ENCODE results near the gene SOX12. TPM values are rescaled to one million over a fixed set of nuclear protein-coding genes. Genes with fewer than 3 reads are reported as not detected.

Gene SOX12
- total RNA-seq, 2 experiments from 2014 or later, result 11.6 to 11.9 TPM

- intact Hi-C loops (cut with DNase I, micrococcal nuclease), result no loop called here
- Mint-ChIP-seq H3K27ac (no peak overlapping the region), H3K9me3 (no peaks in the 10 kb centered on the region), H3K4me3 (no peak overlapping the region), H3K4me1 (ENCODE audit: low read depth) (peaks cover 6% of the 10 kb centered on the region), H3K36me3 (ENCODE audit: low read depth) (no peaks in the 10 kb centered on the region), H3K27me3 (no peaks in the 10 kb centered on the region)
- H3K36me3 ChIP-seq (ENCODE audit: insufficient read depth, low read length), result no peaks in the 10 kb centered on the region
- H3K27ac ChIP-seq (ENCODE audit: low read depth in 1 of 2, low read length in 2 of 2), result no peak overlapping the region
- ATAC-seq (ENCODE audit: poor library complexity), result no peak
- H3K9me3 ChIP-seq (ENCODE audit: control insufficient read depth in 1 of 2, insufficient read depth in 1 of 2, low read length in 2 of 2), result no peaks in the 10 kb centered on the region
- H3K4me3 ChIP-seq (ENCODE audit: low read length), result no peak overlapping the region
- CTCF ChIA-PET, result no interaction called here
- H3K27me3 ChIP-seq (ENCODE audit: control insufficient read depth in 1 of 2, insufficient read depth in 2 of 2, low read length in 2 of 2), result no peaks in the 10 kb centered on the region
- POLR2A ChIA-PET, result no interaction called here
- DNase-seq, result peak in 2 of 14 experiments; percentile 63 to 72
- TF ChIP-seq, protein P1, sequence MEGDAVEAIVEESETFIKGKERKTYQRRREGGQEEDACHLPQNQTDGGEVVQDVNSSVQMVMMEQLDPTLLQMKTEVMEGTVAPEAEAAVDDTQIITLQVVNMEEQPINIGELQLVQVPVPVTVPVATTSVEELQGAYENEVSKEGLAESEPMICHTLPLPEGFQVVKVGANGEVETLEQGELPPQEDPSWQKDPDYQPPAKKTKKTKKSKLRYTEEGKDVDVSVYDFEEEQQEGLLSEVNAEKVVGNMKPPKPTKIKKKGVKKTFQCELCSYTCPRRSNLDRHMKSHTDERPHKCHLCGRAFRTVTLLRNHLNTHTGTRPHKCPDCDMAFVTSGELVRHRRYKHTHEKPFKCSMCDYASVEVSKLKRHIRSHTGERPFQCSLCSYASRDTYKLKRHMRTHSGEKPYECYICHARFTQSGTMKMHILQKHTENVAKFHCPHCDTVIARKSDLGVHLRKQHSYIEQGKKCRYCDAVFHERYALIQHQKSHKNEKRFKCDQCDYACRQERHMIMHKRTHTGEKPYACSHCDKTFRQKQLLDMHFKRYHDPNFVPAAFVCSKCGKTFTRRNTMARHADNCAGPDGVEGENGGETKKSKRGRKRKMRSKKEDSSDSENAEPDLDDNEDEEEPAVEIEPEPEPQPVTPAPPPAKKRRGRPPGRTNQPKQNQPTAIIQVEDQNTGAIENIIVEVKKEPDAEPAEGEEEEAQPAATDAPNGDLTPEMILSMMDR (IDR thresholded peaks at IDR 0.05), result no peak
- H3K4me1 ChIP-seq (ENCODE audit: insufficient read depth, low read length), result peaks cover 16% of the 10 kb centered on the region
These were observed 48.0 kb downstream of the SOX12 start for GRCh38 chr20:373171-373890.

GRCh38 chr20:375265-375889, 50.0 kb downstream of the SOX12 start:
- no peak for ATAC-seq (ENCODE audit: poor library complexity)
- ChIA-PET CTCF (no interaction called here), POLR2A (no interaction called here)
- Histone ChIP-seq H3K27ac (ENCODE audit: low read depth in 1 of 2, low read length in 2 of 2) (no peak overlapping the region), H3K4me1 (ENCODE audit: insufficient read depth, low read length) (peaks cover 22% of the 10 kb centered on the region), H3K36me3 (ENCODE audit: insufficient read depth, low read length) (no peaks in the 10 kb centered on the region), H3K4me3 (ENCODE audit: low read length) (no peak overlapping the region), H3K27me3 (ENCODE audit: control insufficient read depth in 1 of 2, insufficient read depth in 2 of 2, low read length in 2 of 2) (no peaks in the 10 kb centered on the region), H3K9me3 (ENCODE audit: control insufficient read depth in 1 of 2, insufficient read depth in 1 of 2, low read length in 2 of 2) (no peaks in the 10 kb centered on the region)
- no peak for DNase-seq
- Mint-ChIP-seq H3K36me3 (ENCODE audit: low read depth) (no peaks in the 10 kb centered on the region), H3K27me3 (no peaks in the 10 kb centered on the region), H3K9me3 (no peaks in the 10 kb centered on the region), H3K4me1 (ENCODE audit: low read depth) (peaks cover 4% of the 10 kb centered on the region), H3K27ac (no peak overlapping the region), H3K4me3 (no peak overlapping the region)
- TF ChIP-seq, protein P1 (IDR thresholded peaks at IDR 0.05), result no peak
- intact Hi-C loops (cut with DNase I, micrococcal nuclease), result no loop called here

DNA sequence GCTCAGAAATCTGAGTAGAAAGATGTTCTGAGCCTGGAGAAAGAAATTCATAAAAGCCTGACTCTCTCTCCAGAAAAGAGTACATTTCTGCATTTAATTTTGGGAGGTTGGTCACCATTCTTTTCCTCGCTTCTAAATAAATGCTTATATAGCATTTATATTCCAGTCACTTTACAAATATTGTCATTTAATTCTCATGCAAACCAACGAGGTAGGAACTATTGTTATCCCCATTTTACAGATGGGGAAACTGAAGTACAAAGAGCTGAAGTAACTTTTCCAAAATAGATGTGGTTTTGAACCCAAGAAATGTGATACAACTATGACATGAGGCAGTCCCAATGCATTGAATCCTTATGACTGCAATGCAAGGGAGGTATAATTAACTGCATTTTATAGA, 50.7 kb downstream of the SOX12 start:
- intact Hi-C loops (cut with DNase I, micrococcal nuclease), result no loop called here
- H3K4me3 ChIP-seq (ENCODE audit: low read length), result no peak overlapping the region
- Mint-ChIP-seq H3K4me1 (ENCODE audit: low read depth) (no peaks in the 10 kb centered on the region), H3K4me3 (no peak overlapping the region), H3K36me3 (ENCODE audit: low read depth) (no peaks in the 10 kb centered on the region), H3K27me3 (no peaks in the 10 kb centered on the region), H3K27ac (no peak overlapping the region), H3K9me3 (no peaks in the 10 kb centered on the region)
- ChIA-PET CTCF (no interaction called here), POLR2A (no interaction called here)
- no peaks in the 10 kb centered on the region for H3K9me3 ChIP-seq (ENCODE audit: control insufficient read depth in 1 of 2, insufficient read depth in 1 of 2, low read length in 2 of 2)
- ATAC-seq (ENCODE audit: poor library complexity) (no peak), DNase-seq (no peak)
- peaks cover 22% of the 10 kb centered on the region for H3K4me1 ChIP-seq (ENCODE audit: insufficient read depth, low read length)
- no peaks in the 10 kb centered on the region for H3K27me3 ChIP-seq (ENCODE audit: control insufficient read depth in 1 of 2, insufficient read depth in 2 of 2, low read length in 2 of 2)
- H3K36me3 ChIP-seq (ENCODE audit: insufficient read depth, low read length), result no peaks in the 10 kb centered on the region
- TF ChIP-seq, protein P1 (IDR thresholded peaks at IDR 0.05), result no peak
- no peak overlapping the region for H3K27ac ChIP-seq (ENCODE audit: low read depth in 1 of 2, low read length in 2 of 2)

Data from CD4-positive, alpha-beta T cell (primary cell).